Esophagus (tissue), 2 donors: Measurements from ENCODE around the gene PLCG1. TPM values are rescaled to one million over a fixed set of nuclear protein-coding genes. Genes with fewer than 3 reads are reported as not detected.
A peak's percentile ranks its signal among the peaks of the same experiment; 100 is the strongest.

ENCODE experiments used
- H3K27ac ChIP-seq, 2 donors: one replicate each; pipeline ENCODE4 v1.5.1; 2013; ENCODE audit warnings: low read depth in 2 of 2, mild to moderate bottlenecking in 2 of 2, inconsistent platforms in 1 of 2, low read length in 1 of 2, moderate library complexity in 1 of 2
- H3K27me3 ChIP-seq, 2 donors: one replicate each; pipeline ENCODE4 v1.6.1; 2013; ENCODE audit warnings: low read length in 2 of 2, control low read depth in 1 of 2, mild to moderate bottlenecking in 1 of 2; ENCODE audit not compliant: insufficient read depth in 2 of 2, control insufficient read depth in 1 of 2
- H3K36me3 ChIP-seq, 2 donors: one replicate each; pipeline ENCODE4 v1.6.1; 2013; ENCODE audit warnings: low read length in 1 of 2; ENCODE audit not compliant: control insufficient read depth in 2 of 2, insufficient read depth in 2 of 2
- H3K4me1 ChIP-seq, 2 donors: one replicate each; pipeline ENCODE4 v1.6.1; 2013; ENCODE audit warnings: low read length in 1 of 2; ENCODE audit not compliant: control insufficient read depth in 2 of 2, insufficient read depth in 2 of 2
- H3K4me3 ChIP-seq, 2 donors: one replicate each; pipeline ENCODE4 v1.5.1; 2013; ENCODE audit warnings: low read length in 2 of 2, mild to moderate bottlenecking in 2 of 2, low read depth in 1 of 2, moderate library complexity in 1 of 2
- H3K9me3 ChIP-seq, 2 donors: one replicate each; pipeline ENCODE4 v1.6.1; 2013; ENCODE audit warnings: mild to moderate bottlenecking in 2 of 2, low read depth in 1 of 2, low read length in 1 of 2, moderate library complexity in 1 of 2; ENCODE audit not compliant: control insufficient read depth in 2 of 2, insufficient read depth in 1 of 2
- WGBS, 2 donors: extraction: QIAGEN DNeasy Blood & Tissue Kit; methylation state at CpG; one replicate each; pipeline ENCODE4 v1.1.7; 2013; 5-methylcytosine and 5-hydroxymethylcytosine counted together
- polyA plus RNA-seq, 2 donors: library from polyadenylated mRNA; stranded (reverse); fragments of 200-250 nt; gene quantifications; one replicate each; pipeline ENCODE4 v1.2.3, GENCODE V29; 2013
- donor health status: healthy with polysubstance abuse.
- donor health status: Bipolar disorder and iron deficiency.

The PLCG1 gene
- polyA plus RNA-seq, 2 donors, result 26.2 to 45.3 TPM

DNA sequence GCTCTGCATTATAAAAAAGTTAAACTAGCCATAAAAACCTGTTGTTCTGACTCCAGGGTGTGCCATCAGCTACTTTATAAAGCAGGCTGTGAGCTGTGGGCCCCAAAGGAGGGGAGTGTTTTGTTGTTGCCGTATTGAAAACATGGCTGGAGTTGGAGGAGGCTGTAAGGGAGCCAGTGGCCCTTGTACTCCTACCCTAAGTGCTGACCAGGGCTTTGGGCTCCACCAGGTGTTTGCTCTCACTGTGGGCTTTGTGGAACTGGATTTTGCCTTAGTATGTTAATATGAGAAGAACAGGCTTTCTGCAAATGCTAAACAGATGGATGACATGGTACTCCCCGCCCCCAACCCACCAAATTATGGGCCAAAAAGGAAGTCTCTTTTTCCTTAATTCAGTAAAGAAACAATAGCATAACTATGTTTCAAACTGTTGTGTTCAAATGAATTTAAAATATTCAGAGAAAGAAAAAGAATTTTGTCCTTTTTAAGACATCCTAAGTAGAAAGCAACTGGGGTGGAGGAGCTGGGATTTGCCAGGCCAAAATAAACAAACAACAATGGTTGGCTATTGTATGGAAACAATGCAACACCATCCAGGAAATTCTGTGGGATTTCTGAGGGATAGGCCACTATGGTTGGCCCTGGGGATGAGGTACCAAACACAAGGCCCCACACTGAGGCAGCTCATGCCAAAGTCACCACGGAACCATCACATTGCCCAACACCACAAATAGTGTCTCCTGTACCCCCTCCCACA is 63.3 kb downstream of the PLCG1 start:
- 87 to 90% methylated on average over 3 of the region's 3 CpGs for WGBS, 2 donors
- no peak overlapping the region for H3K27ac ChIP-seq
- H3K27me3 ChIP-seq, result no peaks in the 10 kb centered on the region
- peaks cover 0 to 2% of the 10 kb centered on the region in 2 donors for H3K4me1 ChIP-seq
- H3K4me3 ChIP-seq, result no peak overlapping the region
- peaks cover 5 to 8% of the 10 kb centered on the region in 2 donors for H3K36me3 ChIP-seq
- H3K9me3 ChIP-seq, result peaks cover 0 to 2% of the 10 kb centered on the region in 2 donors

- Histone ChIP-seq H3K27me3 (no peaks in the 10 kb centered on the region), H3K9me3 (peaks cover 0 to 2% of the 10 kb centered on the region in 2 donors), H3K27ac (no peak overlapping the region), H3K4me3 (no peak overlapping the region), H3K36me3 (peaks cover 5 to 8% of the 10 kb centered on the region in 2 donors), H3K4me1 (peaks cover 0 to 2% of the 10 kb centered on the region in 2 donors)
- 95 to 96% methylated on average over 8 of the region's 8 CpGs for WGBS, 2 donors
These were observed 64.4 kb downstream of the PLCG1 start for GRCh38 chr20:41201760-41202159.

DNA sequence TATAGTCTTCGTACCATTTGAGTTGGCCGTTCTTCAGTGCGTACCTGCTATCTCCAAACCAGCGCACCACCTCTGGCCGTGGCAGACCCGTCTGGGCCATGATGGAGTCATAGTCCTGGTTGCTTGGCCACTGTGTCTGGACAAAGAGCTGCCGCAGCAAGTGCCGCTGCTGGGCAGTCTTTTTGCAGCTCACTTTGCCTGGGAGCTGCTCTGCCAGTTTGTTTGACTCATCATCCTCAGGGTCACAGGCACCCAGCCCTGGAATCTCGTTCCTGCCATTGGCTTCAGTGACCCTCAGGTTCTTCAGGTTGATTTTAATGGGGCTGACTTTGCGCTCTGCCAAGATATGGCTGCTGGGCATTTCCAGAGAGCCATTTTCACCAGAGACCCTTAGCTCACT is 65.1 kb downstream of the PLCG1 start:
- 96 to 97% methylated on average over 10 of the region's 10 CpGs for WGBS, 2 donors
- no peaks in the 10 kb centered on the region for H3K27me3 ChIP-seq
- H3K4me3 ChIP-seq, result no peak overlapping the region
- peaks cover 0 to 2% of the 10 kb centered on the region in 2 donors for H3K9me3 ChIP-seq
- peaks cover 0 to 2% of the 10 kb centered on the region in 2 donors for H3K4me1 ChIP-seq
- H3K27ac ChIP-seq, result no peak overlapping the region
- peaks cover 5 to 8% of the 10 kb centered on the region in 2 donors for H3K36me3 ChIP-seq

DNA sequence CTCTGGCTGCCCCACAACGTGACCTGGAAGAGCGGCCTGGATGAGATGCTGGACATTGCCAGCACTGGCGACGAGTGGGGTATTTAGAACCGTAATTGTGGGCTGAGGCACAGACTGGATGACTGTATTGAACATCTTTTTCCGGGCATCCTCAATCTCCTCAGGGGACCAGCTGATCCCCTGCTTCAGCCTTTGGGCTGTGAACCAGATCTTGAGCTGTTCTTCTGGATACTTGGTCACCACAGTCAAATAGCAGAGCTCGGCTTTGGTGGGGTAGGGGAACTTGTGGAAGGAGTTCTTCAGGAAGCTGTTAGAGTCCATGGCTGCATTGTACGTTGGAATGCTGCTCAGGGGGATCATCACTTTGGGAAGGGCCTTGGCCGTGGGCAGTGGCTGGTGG is 66.3 kb downstream of the PLCG1 start:
- Histone ChIP-seq H3K9me3 (peaks cover 0 to 2% of the 10 kb centered on the region in 2 donors), H3K4me1 (peaks cover 0 to 2% of the 10 kb centered on the region in 2 donors), H3K4me3 (no peak overlapping the region), H3K27ac (no peak overlapping the region), H3K27me3 (no peaks in the 10 kb centered on the region), H3K36me3 (peaks cover 5 to 8% of the 10 kb centered on the region in 2 donors)
- 95 to 98% methylated on average over 9 of the region's 9 CpGs for WGBS, 2 donors

- no peak overlapping the region for H3K27ac ChIP-seq
- 91 to 94% methylated on average over 8 of the region's 8 CpGs for WGBS, 2 donors
- peaks cover 0 to 2% of the 10 kb centered on the region in 2 donors for H3K4me1 ChIP-seq
- H3K27me3 ChIP-seq, result no peaks in the 10 kb centered on the region
- H3K36me3 ChIP-seq, result peaks cover 5 to 8% of the 10 kb centered on the region in 2 donors
- peaks cover 0 to under 1% of the 10 kb centered on the region in 2 donors for H3K9me3 ChIP-seq
- H3K4me3 ChIP-seq, result no peak overlapping the region
These were observed 67.2 kb downstream of the PLCG1 start for GRCh38 chr20:41204304-41205265.

- Histone ChIP-seq H3K4me1 (peaks cover 0 to 2% of the 10 kb centered on the region in 2 donors), H3K36me3 (peaks cover 5 to 8% of the 10 kb centered on the region in 2 donors), H3K27ac (peak overlapping the region in 1 of 2 donors; percentile 21), H3K4me3 (no peak overlapping the region), H3K9me3 (no peaks in the 10 kb centered on the region), H3K27me3 (no peaks in the 10 kb centered on the region)
- 80 to 84% methylated on average over 11 of the region's 11 CpGs for WGBS, 2 donors
These were observed 68.0 kb downstream of the PLCG1 start for GRCh38 chr20:41205313-41205712.

- no peak overlapping the region for H3K4me3 ChIP-seq
- 87 to 93% methylated on average over 1 of the region's 1 CpG for WGBS, 2 donors
- H3K27ac ChIP-seq, result no peak overlapping the region
- no peaks in the 10 kb centered on the region for H3K9me3 ChIP-seq
- no peaks in the 10 kb centered on the region for H3K27me3 ChIP-seq
- H3K36me3 ChIP-seq, result no peaks in the 10 kb centered on the region
- H3K4me1 ChIP-seq, result no peaks in the 10 kb centered on the region
These were observed 75.9 kb downstream of the PLCG1 start for GRCh38 chr20:41213150-41213820.

DNA sequence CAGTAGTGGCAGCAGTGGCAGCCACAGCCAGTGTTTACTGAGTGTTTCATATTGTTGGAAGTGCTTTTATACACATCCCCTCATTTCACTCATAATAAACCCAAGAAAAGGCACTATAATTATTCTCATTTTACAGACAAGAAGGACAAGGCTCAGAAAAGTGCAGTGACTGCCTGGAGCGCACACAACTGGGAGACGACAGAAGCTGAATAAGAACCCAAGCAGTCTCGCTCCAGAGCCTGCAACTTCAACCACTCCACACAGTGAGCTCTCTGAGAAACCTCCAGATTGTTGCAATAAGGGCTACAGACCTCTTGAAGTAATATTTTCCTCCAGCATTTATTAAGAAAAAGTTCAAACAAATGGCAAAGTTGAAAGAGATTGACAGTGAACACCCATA is 76.9 kb downstream of the PLCG1 start:
- H3K4me3 ChIP-seq, result no peak overlapping the region
- no peaks in the 10 kb centered on the region for H3K9me3 ChIP-seq
- no peak overlapping the region for H3K27ac ChIP-seq
- no peaks in the 10 kb centered on the region for H3K27me3 ChIP-seq
- no peaks in the 10 kb centered on the region for H3K36me3 ChIP-seq
- 91 to 96% methylated on average over 3 of the region's 3 CpGs for WGBS, 2 donors
- no peaks in the 10 kb centered on the region for H3K4me1 ChIP-seq

DNA sequence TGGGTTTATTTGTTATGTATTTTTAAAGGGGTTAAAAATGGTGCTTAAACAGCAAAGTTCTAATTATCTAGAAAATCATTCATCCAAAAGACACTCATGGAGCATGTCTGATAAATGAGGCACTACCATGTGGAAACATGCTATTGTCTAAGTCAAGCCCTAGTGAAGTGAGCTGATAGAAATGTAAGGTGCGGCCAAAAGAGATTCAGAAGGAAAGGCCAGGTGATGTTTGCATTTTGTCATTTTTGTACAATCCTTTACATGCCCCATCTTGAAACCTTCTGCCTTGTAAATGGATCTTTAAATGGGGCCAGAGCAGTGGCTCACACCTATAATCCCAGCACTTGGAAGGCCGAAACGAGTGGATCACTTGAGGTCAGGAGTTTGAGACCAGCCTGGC is 77.3 kb downstream of the PLCG1 start:
- no peaks in the 10 kb centered on the region for H3K9me3 ChIP-seq
- H3K27me3 ChIP-seq, result no peaks in the 10 kb centered on the region
- no peaks in the 10 kb centered on the region for H3K4me1 ChIP-seq
- 59 to 69% methylated on average over 3 of the region's 3 CpGs for WGBS, 2 donors
- no peak overlapping the region for H3K4me3 ChIP-seq
- no peak overlapping the region for H3K27ac ChIP-seq
- H3K36me3 ChIP-seq, result no peaks in the 10 kb centered on the region
